A673 (cell line): ENCODE measurements around the gene CEP63.

ENCODE experiments used
- CTCF ChIP-seq: fragments of 300-800, 200-600 bp; sonication (generic); conservative IDR thresholded peaks from 2 replicates; pipeline ENCODE4 v1.5.1; 2017; ENCODE audit warnings: low read depth, mild to moderate bottlenecking, antibody characterized with exemption, low read length, moderate library complexity, mixed read lengths
- EZH2 ChIP-seq: fragments of 200-600 bp; sonication (generic); IDR thresholded peaks from 2 replicates; pipeline ENCODE4 v1.6.1; 2017; ENCODE audit warnings: borderline replicate concordance, low read depth, mild to moderate bottlenecking, mixed read lengths, antibody characterized with exemption, low read length; ENCODE audit not compliant: poor library complexity, severe bottlenecking

GRCh38 chr3:134522541-134522940, 36.7 kb downstream of the CEP63 start:
- TF ChIP-seq CTCF (no peak), EZH2 (no peak)
